Stimulated activated naive CD4-positive, alpha-beta T cell treated with Interleukin-2 at 50 U/mL for 16 hours (primary cell): ENCODE measurements around the gene ZNF620.
"Not testable (repeated sequence)": the region's sequence is repeated elsewhere in the genome, so short reads cannot be mapped to it uniquely, and the experiment has no call there.

Experiments used
- DNase-seq: peaks from one replicate; lab custom pipeline; 2025; lab: John Stamatoyannopoulos, UW

The ZNF620 gene

DNA sequence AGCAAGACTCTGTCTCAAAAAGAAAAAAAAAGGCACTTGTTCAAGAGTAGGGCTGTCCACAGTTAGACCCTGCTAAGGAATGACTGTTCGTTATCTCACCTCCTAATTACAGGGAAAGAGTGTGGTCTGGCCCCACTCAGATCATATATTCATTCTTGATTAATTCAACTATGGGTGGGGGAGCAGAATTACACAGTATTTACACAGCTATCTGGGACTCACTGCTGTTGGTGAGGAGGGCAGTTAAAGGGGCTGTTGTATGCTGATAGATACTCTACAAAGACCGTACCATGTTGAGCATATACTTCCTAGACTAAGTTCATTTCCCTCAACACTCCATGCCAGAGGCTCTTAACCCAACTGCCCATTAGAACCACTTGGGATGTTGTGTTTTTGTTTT, 3.8 kb upstream of the ZNF620 start:
- no peak for DNase-seq

DNA sequence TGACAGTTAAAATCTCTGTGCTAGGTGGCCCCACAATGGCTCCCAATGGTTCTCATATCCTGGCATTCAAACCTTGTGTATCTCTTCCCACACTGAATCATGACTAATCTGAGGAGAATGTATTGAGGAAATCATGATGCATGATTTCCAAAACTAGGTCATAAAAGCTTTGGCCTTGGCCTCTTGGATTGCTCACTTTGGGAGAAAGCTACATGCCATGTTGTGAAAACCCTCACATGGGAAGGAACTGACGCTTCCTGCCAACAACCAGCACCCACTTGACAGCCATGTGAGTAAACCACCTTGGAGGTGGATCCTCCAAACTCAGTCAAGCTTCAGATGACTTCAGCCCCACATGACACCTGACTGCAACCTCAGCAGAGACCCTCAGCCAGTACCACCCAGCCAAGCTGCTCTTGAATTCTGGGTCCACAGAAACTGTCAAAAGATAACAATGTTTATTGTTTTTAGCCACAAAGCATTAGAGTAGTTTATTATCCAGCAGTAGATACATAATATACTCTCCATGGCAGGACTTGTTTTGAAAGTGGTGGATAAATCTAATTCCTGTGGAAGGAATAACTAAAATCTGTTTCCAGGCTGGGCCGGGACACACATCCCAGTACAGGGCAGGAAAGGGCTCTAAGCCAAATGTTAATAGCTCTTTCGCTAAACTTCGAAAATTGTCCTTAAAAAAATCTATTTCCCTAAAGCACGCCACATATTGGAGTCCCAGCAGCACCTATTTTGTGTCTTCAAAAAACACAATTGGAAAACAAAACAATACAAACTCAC, 1.0 kb upstream of the ZNF620 start:
- DNase-seq = no peak

DNA sequence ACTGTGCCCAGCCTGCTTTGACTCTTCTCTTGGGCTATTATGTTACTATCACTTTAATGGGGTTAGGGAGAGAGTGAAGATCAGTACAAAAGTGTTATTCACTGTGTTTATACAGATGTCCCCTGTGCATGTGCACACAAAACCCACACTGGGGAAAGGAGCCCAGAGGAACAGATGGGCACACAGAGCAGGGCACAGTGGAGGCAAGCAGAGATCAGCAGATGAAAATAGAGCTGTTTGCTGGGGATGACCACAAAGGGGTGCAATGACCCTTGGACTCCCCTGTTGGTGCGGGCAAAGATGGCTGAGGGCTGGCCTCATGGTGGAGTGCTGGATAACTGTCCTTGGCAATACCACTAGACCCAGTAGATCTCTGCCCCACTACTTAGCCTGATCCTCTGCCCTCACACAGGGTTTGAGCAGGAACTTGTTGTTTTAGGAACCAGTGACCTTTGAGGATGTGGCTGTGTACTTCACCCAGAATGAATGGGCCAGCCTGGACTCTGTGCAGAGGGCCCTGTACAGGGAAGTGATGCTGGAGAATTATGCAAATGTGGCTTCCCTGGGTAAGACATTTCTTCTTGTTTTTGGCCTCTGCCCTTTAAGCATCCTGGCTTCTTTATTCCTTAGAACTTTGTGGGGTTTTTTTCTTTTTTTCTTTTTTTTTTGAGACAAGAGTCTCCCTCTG, 5.3 kb downstream of the ZNF620 start:
- no peak for DNase-seq

DNA sequence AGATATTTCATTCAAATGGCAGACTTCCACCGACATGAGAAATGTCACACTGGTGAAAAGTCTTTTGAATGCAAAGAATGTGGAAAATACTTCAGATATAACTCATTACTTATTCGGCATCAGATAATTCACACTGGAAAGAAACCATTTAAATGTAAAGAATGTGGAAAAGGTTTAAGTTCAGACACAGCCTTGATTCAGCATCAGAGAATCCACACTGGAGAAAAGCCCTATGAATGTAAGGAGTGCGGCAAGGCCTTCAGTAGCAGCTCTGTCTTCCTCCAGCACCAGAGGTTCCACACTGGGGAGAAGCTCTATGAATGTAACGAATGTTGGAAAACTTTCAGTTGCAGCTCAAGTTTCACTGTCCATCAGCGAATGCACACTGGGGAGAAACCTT, 10.4 kb downstream of the ZNF620 start:
- DNase-seq = no peak

DNA sequence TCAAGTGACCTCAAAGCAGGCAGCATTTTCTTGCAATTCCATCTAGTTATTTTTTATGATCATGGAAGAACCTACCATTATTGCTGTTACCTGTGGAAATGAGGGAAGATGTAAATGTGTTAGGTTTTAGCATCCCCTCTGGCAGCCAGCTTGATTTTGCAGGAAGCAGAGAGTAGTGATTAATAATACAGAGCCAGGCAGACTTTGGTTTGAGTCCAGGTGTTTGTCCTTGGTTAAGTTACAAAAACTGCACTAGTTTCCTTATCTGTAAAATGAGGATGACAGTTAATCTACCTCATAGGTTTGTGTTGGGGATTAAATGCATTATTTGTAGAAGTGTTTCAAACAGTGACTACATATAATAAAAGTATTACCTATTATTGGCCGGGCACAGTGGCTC, 12.2 kb downstream of the ZNF620 start:
- DNase-seq = no peak

DNA sequence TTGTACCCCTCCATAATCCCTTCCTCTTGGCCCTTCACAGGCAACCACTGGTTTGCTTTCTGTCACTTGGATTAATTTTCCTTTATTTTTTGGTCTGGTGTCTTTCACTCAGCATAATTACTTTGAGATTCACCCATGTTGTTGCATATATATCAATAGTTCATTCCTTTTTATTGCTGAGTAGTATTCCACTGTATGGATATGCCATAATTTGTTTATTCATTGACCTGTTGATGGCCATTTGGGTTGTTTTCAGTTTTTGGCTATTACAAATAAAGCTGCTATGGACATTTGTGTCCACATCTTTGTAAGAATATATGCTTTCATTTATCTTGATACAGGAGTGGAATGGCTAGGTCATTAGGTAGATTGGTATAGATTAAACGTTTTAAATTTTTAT, 13.0 kb downstream of the ZNF620 start:
- DNase-seq = no peak

DNA sequence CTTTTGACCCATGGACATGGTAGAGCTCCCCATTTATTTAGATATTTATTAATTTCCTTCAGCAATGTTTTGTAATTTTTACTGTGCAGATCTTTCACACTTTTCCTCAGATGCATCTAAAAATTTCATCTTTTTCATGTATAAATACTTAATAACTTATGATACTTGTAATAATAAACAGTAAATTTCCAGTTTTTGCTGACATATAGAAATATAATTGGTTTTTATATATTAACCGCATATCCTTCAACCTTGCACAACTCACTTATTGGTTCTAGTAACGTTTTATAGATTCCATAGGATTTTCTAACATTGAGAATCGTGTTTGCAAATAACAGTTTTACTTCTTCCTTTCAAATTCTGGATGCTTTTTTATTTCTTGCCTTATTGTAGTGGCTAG, 15.4 kb downstream of the ZNF620 start:
- no peak for DNase-seq

DNA sequence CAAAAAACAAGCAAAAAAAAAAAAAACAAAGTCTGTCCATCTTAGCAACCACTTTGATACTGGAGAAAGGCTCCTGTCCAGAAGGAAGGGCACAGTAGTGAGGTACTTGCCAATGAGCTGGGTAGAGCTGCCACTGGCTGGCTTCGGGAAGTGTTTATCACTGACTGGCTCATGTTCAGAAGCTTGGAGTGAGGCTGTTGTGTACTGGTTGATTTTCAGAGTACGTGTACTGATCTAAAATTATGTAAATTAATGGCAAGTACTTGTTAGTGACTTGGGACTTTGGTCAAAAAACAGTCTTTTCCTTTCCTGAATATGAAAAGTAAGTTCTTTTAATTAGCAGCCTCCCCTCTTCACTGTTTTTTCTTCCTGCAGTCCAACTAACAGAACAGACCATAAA, 17.9 kb downstream of the ZNF620 start:
- DNase-seq = no peak

DNA sequence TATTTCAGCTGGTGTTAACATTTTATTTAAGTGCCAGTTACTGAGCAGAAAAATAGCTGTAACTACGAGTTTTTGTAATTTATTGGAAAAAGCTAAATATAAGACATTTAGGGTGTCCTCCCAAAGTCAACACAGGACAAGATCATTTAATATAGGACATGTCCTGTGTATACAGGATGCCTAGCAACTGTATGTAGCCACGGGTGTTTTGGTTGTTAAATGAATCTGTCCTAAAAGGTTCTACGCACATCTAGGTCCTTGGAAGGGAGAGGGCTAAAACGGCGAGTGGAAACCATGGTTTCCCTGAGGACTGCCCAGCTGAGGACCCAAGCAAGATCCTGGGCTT, 18.4 kb downstream of the ZNF620 start:
- DNase-seq = no peak

DNA sequence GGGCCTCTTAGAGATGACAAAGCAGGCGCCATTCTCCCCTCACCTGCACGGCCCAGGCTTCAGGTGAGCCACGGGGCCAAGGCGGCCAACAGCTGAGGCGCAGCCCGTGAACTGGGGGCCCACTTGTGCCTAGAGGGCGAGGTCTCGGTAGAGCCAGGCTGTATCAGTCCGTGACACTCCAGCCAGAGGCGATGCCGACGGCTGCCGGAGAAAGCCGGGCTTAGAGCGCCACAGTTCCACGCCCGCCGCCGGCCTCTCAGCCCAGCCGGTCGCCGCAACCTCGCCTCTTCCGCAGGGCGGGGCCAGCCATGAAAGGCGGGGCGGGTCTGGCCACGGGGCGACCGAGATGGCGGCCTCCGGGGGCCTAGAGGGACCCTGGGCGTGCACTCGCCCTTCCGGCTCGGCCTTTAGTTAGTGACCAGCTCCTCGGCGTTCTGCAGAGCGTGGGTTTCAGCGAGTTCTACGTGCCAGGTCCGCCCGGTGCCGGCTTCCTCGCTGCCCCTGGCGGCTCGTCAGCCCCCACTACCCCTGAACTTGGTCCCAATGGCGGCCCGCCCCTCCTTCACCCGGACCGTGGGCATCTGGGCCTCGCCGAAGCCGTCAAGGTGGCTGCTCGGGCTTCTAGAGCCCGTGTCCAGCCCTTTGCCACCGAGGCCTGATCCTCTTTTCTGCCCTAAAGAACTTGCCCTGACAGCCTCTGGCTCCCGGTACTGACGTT, 18.9 kb downstream of the ZNF620 start, which contains the start of gene ZNF621:
Gene ZNF621 (plus strand): TSS at position 393 of the 718 bp plus-strand sequence. CDS start 881 bp downstream, outside the sequence.
- DNase-seq = peak; percentile 80

DNA sequence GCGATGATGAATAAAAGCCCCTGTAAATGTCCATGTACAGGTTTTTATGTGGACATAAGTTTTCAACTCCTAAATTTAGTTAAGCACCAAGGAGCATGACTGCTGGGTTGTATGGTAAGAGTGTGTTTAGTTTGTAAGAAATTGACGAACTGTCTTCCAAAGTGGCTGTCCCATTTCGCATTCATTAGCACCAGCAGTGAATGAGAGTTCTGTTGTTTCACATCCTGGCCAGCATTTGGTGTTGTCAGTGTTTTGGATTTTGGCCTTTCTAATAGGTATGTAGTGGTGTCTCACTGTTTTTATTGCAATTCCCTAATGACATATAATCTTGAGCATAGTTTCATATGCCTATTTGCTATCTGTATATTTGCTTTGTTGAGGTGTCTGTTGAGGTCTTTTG, 22.6 kb downstream of the ZNF620 start:
- no peak for DNase-seq

DNA sequence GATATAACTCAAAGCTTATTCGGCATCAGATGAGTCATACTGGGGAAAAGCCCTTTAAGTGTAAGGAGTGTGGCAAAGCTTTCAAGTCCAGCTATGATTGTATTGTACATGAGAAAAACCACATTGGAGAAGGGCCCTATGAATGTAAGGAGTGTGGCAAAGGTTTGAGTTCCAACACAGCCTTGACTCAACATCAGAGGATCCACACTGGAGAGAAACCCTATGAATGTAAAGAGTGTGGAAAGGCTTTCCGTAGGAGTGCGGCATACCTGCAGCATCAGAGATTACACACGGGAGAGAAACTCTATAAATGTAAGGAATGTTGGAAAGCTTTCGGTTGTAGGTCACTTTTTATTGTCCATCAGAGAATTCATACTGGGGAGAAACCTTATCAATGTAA, 26.4 kb downstream of the ZNF620 start:
- no peak for DNase-seq

DNA sequence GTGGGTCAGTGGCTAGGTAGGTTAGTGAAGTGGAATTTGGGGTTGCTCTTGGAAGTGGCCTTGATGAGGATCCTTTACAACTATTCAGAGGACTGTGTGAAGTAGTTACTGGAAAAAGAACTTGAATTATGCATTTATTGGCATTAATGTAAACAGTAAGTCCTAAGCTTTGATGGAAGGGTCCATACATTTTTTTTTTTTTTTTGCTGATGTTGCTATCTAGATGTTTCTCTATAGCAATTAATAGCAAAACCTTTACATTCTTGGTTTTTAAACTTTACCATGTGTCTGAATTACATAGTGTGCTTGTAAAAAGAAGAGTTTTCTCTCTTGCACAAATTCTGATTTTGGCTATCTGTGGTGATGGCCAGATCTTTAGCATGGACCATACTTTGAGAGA, 28.4 kb downstream of the ZNF620 start:
- DNase-seq = no peak

DNA sequence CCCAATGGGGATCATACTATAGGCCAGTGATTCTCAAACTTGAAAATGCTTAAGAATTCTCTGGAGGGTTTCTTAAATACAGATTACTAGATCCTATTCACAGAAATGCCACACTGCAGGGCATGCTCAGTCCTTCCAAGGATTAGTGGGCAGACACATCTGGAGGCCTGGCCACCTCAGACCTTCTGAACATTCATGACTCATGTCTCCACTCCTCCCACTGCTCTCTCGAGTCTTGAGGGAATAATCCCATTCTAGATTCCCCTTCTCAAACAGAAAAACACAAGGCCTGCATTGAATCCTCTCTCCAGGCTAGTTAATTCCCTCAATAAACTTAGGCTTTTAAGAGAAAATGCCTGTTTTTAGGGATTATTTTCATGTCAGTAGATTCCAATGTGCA, 41.0 kb downstream of the ZNF620 start:
- DNase-seq = no peak

DNA sequence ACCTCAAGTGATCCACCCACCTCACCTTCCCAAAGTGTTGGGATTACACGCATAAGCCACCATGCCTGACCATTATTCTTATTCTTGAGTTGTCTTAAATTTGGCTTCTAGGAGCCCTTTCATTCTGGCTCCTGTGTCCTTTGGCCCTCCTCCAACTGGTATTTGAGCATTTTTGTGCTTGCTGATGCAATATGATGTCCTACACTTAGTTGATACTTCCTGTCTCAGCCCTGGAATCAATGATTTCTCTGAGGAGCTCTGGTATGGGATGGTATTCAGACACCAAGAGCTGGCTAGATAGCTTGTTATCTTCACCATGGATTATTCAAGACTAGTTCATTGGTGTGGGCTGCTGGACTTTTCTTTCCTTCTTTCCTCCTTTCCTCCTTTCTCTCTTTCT, 44.3 kb downstream of the ZNF620 start:
- DNase-seq = no peak

DNA sequence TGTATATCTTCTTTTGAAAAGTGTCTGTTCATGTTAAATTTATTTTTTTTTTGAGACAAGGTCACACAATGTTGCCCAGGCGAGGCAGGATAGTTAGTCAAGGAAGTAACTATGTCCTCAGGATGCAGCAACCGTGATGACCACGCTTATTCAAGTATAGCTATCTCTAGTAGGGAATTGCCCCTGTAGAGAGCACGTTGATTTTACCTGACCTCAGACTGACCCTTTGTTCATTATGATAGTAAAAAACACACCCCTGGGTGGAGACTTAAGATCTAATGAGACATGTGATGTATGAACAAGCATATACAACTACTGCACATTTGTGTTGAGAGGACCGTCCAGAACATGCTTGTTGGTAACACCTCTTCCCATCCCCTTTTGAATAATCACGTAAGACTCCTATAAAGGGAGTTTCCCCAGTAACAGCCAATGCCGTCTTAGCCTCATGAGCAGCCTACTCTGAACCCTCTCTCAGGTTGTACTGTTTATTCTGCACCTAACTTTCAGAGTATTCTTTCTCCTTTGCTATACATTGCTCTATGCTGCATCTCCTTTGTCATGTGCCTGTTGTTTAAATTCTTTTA, 51.8 kb downstream of the ZNF620 start:
- DNase-seq = no peak

DNA sequence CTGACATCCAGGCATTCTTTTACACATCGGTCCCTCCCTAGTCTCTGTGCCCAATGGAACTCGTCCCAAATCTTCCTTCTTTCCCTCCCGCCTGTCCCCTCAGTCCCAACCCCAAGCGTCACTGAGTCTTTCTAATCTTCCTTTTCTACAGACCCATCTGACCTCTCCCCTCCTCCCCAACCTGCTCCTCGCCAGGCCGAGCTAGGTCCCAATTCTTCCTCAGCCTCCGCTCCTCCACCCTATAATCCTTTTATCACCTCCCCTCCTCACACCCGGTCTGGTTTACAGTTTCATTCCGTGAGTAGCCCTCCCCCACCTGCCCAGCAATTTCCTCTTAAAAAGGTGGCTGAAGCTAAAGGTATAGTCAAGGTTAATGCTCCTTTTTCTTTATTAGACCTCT, 56.6 kb downstream of the ZNF620 start:
- DNase-seq = not testable (repeated sequence)

DNA sequence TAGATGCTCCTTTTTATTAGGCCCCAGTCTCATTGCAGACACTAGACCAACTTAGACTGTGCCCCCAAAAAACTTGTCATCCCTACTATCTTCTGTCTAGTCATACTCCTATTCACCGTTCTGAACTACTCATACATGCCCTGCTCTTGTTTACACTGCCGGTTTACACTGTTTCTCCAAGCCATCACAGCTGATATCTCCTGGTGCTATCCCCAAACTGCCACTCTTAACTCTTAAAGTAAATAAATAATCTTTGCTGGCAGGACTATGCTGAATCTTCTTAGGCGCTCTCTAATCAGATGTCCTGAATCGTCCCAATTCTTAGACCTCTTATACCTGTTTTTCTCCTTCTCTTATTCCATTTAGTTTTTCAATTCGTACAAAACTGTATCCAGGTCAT, 59.8 kb downstream of the ZNF620 start:
- not testable (repeated sequence) for DNase-seq

DNA sequence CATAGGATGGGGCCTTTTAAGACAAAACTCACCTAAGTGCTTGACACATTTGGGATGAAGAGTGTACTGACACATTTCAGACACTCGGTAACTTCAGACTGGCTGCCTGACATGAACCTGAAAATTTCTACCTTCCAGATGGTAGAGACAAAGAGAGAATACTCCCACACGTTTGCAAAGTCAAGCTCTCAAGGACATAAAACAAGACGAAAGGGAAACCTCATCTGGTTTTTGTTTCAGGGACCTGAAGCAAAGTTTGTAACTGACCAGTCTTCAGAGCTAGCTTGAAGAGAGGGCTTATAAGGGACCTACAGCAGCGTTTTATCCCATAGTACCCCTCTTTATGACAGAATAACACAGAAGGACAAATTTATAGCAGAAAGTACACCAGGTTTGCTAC, 60.9 kb downstream of the ZNF620 start:
- DNase-seq = no peak
